ENCODE data around the gene TAP1. TPM values are rescaled to one million over a fixed set of nuclear protein-coding genes. Genes with fewer than 3 reads are reported as not detected.

Gene TAP1
- total RNA-seq, 1 experiment from 2014 or later, result 13.6 TPM

- H3K27me3 Mint-ChIP-seq (ENCODE audit: low read depth), result peaks cover 92% of the 10 kb centered on the region
- H3K4me1 Mint-ChIP-seq, result peaks cover 17% of the 10 kb centered on the region
- peak overlapping the region; percentile 78 for H3K27ac Mint-ChIP-seq
- no peaks in the 10 kb centered on the region for H3K9me3 Mint-ChIP-seq
- DNase-seq (ENCODE audit: low spot score) (no peak), ATAC-seq (no peak)
- ChIA-PET CTCF (interaction anchor here (0.7 to 2.8 kb wide), 9 partner anchors 9 to 140 kb away, joined by 3 to 53 read pairs (median 8); partner anchors contain the start of genes BRD2, PSMB9 and TAP1), POLR2A (interaction anchor here (0.6 to 2.6 kb wide), 6 partner anchors 9 to 767 kb away, joined by 3 to 28 read pairs (median 6); partner anchors contain the start of genes HLA-DMB, PSMB9 and TAP1)
- H3K36me3 Mint-ChIP-seq, result peaks cover 21% of the 10 kb centered on the region
- TF ChIP-seq GABPB1 (CRISPR knock-in tag; IDR thresholded peaks at IDR 0.05) (no peak), CDX4 (CRISPR knock-in tag; IDR thresholded peaks at IDR 0.05; ENCODE audit: borderline replicate concordance) (no peak), ZNF232 (CRISPR knock-in tag; IDR thresholded peaks at IDR 0.05) (peak; percentile 66; the same call in 1 of the 2 replicates), TCF7 (CRISPR knock-in tag; IDR thresholded peaks at IDR 0.05; ENCODE audit: low read depth) (no peak), ZNF281 (CRISPR knock-in tag; IDR thresholded peaks at IDR 0.05) (no peak), OVOL2 (CRISPR knock-in tag; IDR thresholded peaks at IDR 0.05; ENCODE audit: borderline replicate concordance) (no peak), JUN (CRISPR knock-in tag; IDR thresholded peaks at IDR 0.05) (no peak), E2F5 (CRISPR knock-in tag; IDR thresholded peaks at IDR 0.05) (peak; percentile 75; the same call in 1 of the 2 replicates), STAT6 (CRISPR knock-in tag; conservative IDR thresholded peaks at IDR 0.05; ENCODE audit: low read depth) (no peak)
- TF ChIP-seq, protein P1, sequence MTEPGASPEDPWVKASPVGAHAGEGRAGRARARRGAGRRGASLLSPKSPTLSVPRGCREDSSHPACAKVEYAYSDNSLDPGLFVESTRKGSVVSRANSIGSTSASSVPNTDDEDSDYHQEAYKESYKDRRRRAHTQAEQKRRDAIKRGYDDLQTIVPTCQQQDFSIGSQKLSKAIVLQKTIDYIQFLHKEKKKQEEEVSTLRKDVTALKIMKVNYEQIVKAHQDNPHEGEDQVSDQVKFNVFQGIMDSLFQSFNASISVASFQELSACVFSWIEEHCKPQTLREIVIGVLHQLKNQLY (CRISPR knock-in tag; IDR thresholded peaks at IDR 0.05), result no peak
- H3K4me3 Mint-ChIP-seq, result peak overlapping the region; percentile 95
Measured at GRCh38 chr6:32844839-32845383, 8.6 kb downstream of the TAP1 start.

GRCh38 chr6:32843979-32844838 lies 9.3 kb downstream of the TAP1 start, which contains the start of gene PSMB8:
TSS of gene PSMB8 (minus strand) at chr6:32844047. CDS start at chr6:32843996, 51 bp downstream.
- H3K9me3 Mint-ChIP-seq, result no peaks in the 10 kb centered on the region
- ATAC-seq (peak; percentile 93), DNase-seq (ENCODE audit: low spot score) (peak; percentile 96)
- H3K36me3 Mint-ChIP-seq, result peaks cover 19% of the 10 kb centered on the region
- peak within 1 kb of the TSS; percentile 95 for H3K4me3 Mint-ChIP-seq
- peaks cover 94% of the 10 kb centered on the region for H3K27me3 Mint-ChIP-seq (ENCODE audit: low read depth)
- ChIA-PET POLR2A (interaction anchor here (0.6 to 2.6 kb wide), 7 partner anchors 10 to 767 kb away, joined by 3 to 28 read pairs (median 5); partner anchors contain the start of genes HLA-DMB, PSMB9 and TAP1), CTCF (interaction anchor here (0.7 to 2.8 kb wide), 10 partner anchors 10 to 141 kb away, joined by 3 to 53 read pairs (median 8); partner anchors contain the start of genes BRD2, HLA-DMA, PSMB9 and TAP1)
- H3K27ac Mint-ChIP-seq, result peak within 1 kb of the TSS; percentile 78
- H3K4me1 Mint-ChIP-seq, result peaks cover 17% of the 10 kb centered on the region
- TF ChIP-seq SP1 (CRISPR knock-in tag; conservative IDR thresholded peaks at IDR 0.05) (peak; percentile 36; the same call in 1 of the 2 replicates), NFYB (CRISPR knock-in tag; conservative IDR thresholded peaks at IDR 0.05; ENCODE audit: low read depth) (peak; percentile 46; the same call in 1 of the 2 replicates), MYBL2 (CRISPR knock-in tag; IDR thresholded peaks at IDR 0.05) (no peak), SOX15 (CRISPR knock-in tag; IDR thresholded peaks at IDR 0.05) (no peak), CREM (CRISPR knock-in tag; IDR thresholded peaks at IDR 0.05) (peak; percentile 87), RORB (CRISPR knock-in tag; IDR thresholded peaks at IDR 0.05) (no peak), ZNF138 (CRISPR knock-in tag; conservative IDR thresholded peaks at IDR 0.05) (no peak), CBFB (CRISPR knock-in tag; IDR thresholded peaks at IDR 0.05; ENCODE audit: low read depth) (no peak)
- TF ChIP-seq, protein P2, sequence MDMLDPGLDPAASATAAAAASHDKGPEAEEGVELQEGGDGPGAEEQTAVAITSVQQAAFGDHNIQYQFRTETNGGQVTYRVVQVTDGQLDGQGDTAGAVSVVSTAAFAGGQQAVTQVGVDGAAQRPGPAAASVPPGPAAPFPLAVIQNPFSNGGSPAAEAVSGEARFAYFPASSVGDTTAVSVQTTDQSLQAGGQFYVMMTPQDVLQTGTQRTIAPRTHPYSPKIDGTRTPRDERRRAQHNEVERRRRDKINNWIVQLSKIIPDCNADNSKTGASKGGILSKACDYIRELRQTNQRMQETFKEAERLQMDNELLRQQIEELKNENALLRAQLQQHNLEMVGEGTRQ (CRISPR knock-in tag; IDR thresholded peaks at IDR 0.05), result peak; percentile 80
- TF ChIP-seq, protein P3, sequence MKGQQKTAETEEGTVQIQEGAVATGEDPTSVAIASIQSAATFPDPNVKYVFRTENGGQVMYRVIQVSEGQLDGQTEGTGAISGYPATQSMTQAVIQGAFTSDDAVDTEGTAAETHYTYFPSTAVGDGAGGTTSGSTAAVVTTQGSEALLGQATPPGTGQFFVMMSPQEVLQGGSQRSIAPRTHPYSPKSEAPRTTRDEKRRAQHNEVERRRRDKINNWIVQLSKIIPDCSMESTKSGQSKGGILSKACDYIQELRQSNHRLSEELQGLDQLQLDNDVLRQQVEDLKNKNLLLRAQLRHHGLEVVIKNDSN (CRISPR knock-in tag; IDR thresholded peaks at IDR 0.05), result peak; percentile 56
- TF ChIP-seq, protein P4, sequence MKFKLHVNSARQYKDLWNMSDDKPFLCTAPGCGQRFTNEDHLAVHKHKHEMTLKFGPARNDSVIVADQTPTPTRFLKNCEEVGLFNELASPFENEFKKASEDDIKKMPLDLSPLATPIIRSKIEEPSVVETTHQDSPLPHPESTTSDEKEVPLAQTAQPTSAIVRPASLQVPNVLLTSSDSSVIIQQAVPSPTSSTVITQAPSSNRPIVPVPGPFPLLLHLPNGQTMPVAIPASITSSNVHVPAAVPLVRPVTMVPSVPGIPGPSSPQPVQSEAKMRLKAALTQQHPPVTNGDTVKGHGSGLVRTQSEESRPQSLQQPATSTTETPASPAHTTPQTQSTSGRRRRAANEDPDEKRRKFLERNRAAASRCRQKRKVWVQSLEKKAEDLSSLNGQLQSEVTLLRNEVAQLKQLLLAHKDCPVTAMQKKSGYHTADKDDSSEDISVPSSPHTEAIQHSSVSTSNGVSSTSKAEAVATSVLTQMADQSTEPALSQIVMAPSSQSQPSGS (CRISPR knock-in tag; IDR thresholded peaks at IDR 0.05; ENCODE audit: borderline replicate concordance, low read depth), result no peak
